Measurements from ENCODE around the gene EPDR1. TPM values are rescaled to one million over a fixed set of nuclear protein-coding genes. Genes with fewer than 3 reads are reported as not detected.

Gene EPDR1
- polyA plus RNA-seq (2012; ENCODE audit: insufficient read depth, insufficient read length), result 39.9 TPM

- peak; percentile 86 for DNase-seq (ENCODE audit: low read depth, low spot score)
- peak within 1 kb of the TSS; percentile 76 for H3K4me3 ChIP-seq (ENCODE audit: low read length)
Measured at GRCh38 chr7:37920305-37920848, at the start of gene EPDR1. Gene EPDR1 (plus strand): TSS chr7:37920640. CDS start chr7:37920940, 300 bp downstream.

- no peak for DNase-seq (ENCODE audit: low read depth, low spot score)
- no peak overlapping the region for H3K4me3 ChIP-seq (ENCODE audit: low read length)
Measured at GRCh38 chr7:37882086-37882485, 38.4 kb upstream of the EPDR1 start.

GRCh38 chr7:37893359-37893758, 27.1 kb upstream of the EPDR1 start:
- no peak for DNase-seq (ENCODE audit: low read depth, low spot score)
- no peak overlapping the region for H3K4me3 ChIP-seq (ENCODE audit: low read length)

- no peak for DNase-seq (ENCODE audit: low read depth, low spot score)
- H3K4me3 ChIP-seq (ENCODE audit: low read length), result no peak overlapping the region
Measured at GRCh38 chr7:37894671-37895070, 25.8 kb upstream of the EPDR1 start.

GRCh38 chr7:37899712-37900247, 20.7 kb upstream of the EPDR1 start:
- no peak for DNase-seq (ENCODE audit: low read depth, low spot score)
- no peak overlapping the region for H3K4me3 ChIP-seq (ENCODE audit: low read length)

DNA sequence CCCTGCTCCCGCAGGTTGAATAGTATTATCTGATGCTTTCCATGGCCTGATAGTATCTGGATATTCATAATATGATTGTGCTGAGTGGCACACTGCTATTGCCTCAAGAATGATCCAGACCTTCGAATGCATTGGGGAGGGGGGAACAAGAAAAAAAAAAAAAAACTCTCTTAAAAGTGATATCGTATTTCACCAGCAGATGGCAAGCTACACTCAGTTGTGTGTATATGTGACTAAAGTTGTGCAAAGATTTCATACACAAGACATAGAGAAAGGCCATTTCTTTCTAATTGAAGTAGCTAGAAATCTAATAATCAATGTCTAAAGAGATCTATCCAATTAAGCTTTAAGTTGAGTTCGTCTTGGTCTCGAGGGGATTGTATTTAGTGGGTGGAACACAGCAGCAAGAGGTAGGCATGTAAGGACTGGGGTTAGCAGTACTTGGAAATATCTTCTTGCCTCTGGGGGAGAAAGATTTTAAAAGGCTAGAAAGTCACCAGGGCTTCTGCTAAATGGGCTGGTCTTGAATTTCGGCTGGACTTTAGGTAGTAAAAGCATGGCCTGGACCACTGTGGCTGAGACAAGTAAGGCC, 19.1 kb upstream of the EPDR1 start:
- DNase-seq (ENCODE audit: low read depth, low spot score), result peak; percentile 47
- no peak overlapping the region for H3K4me3 ChIP-seq (ENCODE audit: low read length)

DNA sequence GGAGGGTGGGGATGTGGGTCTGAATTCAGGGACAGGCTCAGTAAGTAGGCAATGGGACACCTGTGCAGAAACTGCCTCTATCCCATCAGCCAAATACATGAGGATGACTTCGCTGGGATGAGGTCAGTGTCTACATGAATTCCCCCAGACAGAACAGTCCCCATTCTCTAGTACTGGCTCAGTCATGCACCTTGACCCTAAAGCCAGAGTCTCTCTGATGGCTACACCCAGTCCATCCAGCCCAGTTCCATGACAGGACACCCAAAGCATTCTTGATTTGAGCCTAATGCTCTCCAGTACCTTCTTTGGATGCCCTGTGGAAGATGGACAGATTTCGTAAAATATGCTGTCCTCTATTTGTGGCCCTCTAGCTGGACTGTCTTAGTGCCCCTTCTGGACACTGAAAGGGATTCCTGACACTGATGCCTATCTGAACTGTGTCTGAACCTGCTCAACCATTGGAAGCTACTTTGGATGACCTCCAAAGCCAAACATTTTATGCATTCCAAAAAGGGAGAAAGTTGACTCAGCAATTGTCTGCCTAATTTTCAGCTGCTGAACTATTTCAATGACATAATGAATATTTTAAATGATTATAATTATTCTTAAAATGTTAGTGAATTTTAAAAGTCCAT, 18.4 kb upstream of the EPDR1 start:
- DNase-seq (ENCODE audit: low read depth, low spot score), result no peak
- H3K4me3 ChIP-seq (ENCODE audit: low read length), result no peak overlapping the region

GRCh38 chr7:37908221-37908788, 12.1 kb upstream of the EPDR1 start:
- no peak for DNase-seq (ENCODE audit: low read depth, low spot score)
- no peak overlapping the region for H3K4me3 ChIP-seq (ENCODE audit: low read length)

DNA sequence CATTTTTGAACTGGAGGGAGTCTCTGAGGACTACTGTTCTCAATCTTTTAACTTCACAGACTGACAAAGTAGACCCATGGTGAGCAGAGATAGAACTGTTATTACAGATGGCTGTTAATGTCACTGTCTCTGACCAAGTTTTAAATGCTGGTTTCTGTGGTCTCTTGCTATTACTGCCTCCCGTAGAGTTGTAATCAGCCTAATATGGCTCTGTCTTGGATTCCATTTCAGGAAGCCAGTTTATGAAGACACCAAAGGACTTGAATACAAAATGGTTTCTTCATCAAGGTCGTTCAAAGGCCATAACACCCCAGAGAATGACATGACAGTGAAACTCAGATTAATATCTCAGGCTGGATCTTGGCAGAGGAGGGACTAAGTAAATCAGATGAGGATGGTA, 7.7 kb upstream of the EPDR1 start:
- no peak overlapping the region for H3K4me3 ChIP-seq (ENCODE audit: low read length)
- no peak for DNase-seq (ENCODE audit: low read depth, low spot score)

DNA sequence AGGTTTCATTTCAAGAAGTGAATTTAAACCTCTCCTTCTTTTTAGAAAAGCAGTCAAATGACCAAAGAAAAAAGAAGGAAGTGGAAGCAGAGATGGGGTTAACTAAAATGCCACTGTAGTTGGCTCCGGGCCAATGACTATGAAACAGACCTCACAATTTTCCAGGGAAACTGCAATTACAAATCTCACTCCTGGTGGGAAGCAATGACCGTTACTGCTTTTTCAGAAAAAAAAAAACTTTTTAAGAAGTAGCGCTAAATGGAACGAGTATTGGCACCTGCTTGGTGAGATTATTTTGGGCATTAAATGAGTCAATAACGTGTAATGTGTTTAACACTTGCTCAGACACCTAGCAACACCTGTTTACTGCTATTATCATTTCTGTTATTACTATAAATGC, 5.0 kb upstream of the EPDR1 start:
- no peak for DNase-seq (ENCODE audit: low read depth, low spot score)
- no peak overlapping the region for H3K4me3 ChIP-seq (ENCODE audit: low read length)

DNA sequence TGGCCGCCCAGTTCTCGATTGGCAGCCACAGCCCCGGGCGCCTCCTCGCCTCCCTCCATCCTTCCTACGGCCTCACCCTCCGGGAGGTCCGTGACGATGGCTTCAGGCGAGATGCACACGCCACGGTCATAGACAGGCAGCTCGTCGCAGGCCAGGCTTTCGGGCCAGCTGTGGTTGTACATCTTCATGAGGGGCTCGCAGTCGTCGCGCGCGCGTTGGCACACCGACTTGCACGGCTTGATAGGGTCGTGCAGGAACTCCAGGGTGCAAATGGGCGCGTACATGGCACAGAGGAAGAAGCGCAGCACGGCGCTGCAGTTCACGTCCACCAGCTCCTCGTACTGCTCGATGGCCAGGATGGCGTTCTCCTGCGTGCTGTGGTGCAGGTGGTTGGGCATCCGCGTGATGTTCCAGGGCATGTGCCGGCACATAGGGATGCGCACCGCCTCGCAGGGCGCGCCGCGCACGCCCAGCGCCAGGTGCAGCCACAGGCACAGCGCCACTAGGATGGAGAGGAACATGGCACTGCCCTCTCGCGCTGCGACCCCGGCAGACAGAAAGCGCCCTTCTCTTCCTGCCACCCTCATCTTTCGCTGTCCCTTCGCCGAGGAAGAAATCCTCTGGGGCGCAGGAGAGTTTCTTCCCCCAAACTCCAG, 4.3 kb upstream of the EPDR1 start:
- H3K4me3 ChIP-seq (ENCODE audit: low read length), result peak overlapping the region; percentile 46
- DNase-seq (ENCODE audit: low read depth, low spot score), result no peak

GRCh38 chr7:37916673-37917660, 3.5 kb upstream of the EPDR1 start, which contains the start of gene SFRP4:
Gene SFRP4 (minus strand): TSS chr7:37916817. CDS start chr7:37916537, 280 bp downstream.
- peak within 1 kb of the TSS; percentile 46 for H3K4me3 ChIP-seq (ENCODE audit: low read length)

DNA sequence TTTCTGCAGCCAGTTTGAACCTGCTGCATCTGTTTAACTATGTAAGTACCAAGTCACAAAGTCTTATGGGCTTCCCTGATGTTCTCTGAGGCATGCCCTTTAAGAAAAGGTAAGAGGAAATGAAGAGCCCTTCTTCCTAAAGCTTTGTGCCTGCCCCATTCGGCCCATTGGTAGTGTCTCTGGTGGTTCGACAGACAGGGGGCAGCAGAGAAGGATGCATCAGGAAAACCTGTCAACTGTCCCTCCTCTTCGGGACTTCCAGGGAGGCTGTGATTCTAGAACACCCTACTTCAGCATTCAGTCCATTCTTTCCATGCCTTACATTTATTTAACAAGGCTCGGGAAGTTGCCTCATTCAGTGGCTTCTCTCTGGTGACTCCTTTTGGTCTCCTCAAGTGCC, 1.9 kb upstream of the EPDR1 start:
- DNase-seq (ENCODE audit: low read depth, low spot score), result no peak
- H3K4me3 ChIP-seq (ENCODE audit: low read length), result no peak overlapping the region

More at GRCh38 chr7:37916673-37917660, 3.5 kb upstream of the EPDR1 start, which contains the start of gene SFRP4:
- DNase-seq (ENCODE audit: low read depth, low spot score), result peak; percentile 21

- H3K4me3 ChIP-seq (ENCODE audit: low read length), result peak overlapping the region; percentile 76
- peak; percentile 69 for DNase-seq (ENCODE audit: low read depth, low spot score)
Measured at GRCh38 chr7:37920849-37921805, 687 bp downstream of the EPDR1 start.

DNA sequence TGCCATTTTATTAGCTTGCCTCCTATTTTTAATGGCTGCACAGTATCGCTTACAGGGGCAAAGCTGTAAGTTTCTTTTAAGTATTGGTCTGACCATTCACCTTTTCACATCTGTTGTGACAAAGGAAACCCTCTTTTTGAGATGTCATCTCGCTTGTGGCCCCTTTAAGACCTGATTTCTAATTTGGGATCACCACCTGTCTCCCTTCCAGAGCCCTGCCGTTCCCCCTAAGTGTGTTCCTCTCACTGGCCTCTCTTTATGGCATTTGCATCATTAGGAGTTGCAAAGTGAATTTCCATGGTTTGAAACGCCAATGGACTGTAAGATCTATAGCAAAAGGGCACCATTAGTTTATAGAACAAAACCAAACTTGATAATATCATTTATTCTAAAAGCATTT, 1.4 kb downstream of the EPDR1 start:
- no peak for DNase-seq (ENCODE audit: low read depth, low spot score)
- peak overlapping the region; percentile 76 for H3K4me3 ChIP-seq (ENCODE audit: low read length)

GRCh38 chr7:37923996-37924395, 3.6 kb downstream of the EPDR1 start:
- DNase-seq (ENCODE audit: low read depth, low spot score), result no peak
- no peak overlapping the region for H3K4me3 ChIP-seq (ENCODE audit: low read length)

DNA sequence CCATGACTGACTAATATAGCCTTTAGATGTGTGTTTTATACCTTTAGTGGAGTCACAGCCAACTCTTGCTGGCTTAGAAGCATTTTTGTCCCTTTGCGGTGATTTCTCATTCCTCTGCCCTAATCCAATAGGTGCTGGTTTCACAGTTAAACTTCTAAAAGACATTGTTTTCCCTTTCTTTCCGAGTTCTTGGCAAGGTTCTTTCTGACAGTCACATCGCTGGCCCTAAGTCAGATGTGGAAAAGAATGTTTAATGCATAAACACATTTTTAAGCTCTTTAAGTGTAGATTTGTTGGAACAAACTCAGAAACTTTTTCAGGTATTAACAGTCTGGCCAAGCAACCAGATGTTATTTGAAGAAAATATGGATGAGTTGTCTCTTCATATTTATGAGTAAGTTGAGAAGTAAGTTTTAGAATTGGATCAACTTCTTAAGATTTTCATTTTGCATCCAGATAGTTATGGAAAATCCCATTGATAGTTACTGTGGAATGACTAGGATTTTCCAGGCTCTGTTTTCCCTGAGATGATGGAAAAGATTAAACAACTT, 4.1 kb downstream of the EPDR1 start:
- H3K4me3 ChIP-seq (ENCODE audit: low read length), result no peak overlapping the region
- DNase-seq (ENCODE audit: low read depth, low spot score), result no peak
